PC-9 (cell line): ENCODE results near the gene TWSG1. TPM values are rescaled to one million over a fixed set of nuclear protein-coding genes. Genes with fewer than 3 reads are reported as not detected.
A peak's percentile ranks its signal among the peaks of the same experiment; 100 is the strongest.
"Not testable (repeated sequence)": the region's sequence is repeated elsewhere in the genome, so short reads cannot be mapped to it uniquely, and the experiment has no call there.

Experiments
- BruUV-seq: library from RNA; stranded (reverse); fragments of 400-500 nt; replicated peaks from 2 replicates; lab custom pipeline; 2021; lab: Mats Ljungman, UMichigan
- CTCF ChIA-PET: fragments of 300-600 bp; sonication (Branson Sonifier 250); formaldehyde crosslinking; loops from one replicate; lab custom pipeline; 2022; ENCODE audit warnings: antibody characterized with exemption; lab: Charles Lee
- POLR2A ChIA-PET: fragments of 300-600 bp; sonication (Branson Sonifier 250); formaldehyde crosslinking; loops from one replicate; lab custom pipeline; 2022; ENCODE audit warnings: antibody characterized with exemption; ENCODE audit not compliant: unreplicated experiment; lab: Charles Lee
- DNase-seq, 2 experiments: peaks; one replicate each; pipeline versions ENCODE4 v3.0.0 to v3.0.0-alpha.2; 2015 to 2022; ENCODE audit warnings: mixed read lengths in 1 of 2
- H2AFZ ChIP-seq: fragments of 200-600 bp; sonication (generic); 2 replicates; pipeline ENCODE4 v1.8.1; 2017; ENCODE audit warnings: antibody characterized with exemption
- H3F3A ChIP-seq: fragments of 200-600 bp; sonication (generic); 2 replicates; pipeline ENCODE4 v1.8.1; 2017; ENCODE audit warnings: antibody characterized with exemption, mild to moderate bottlenecking, low read depth; ENCODE audit not compliant: insufficient read depth
- H3K27ac ChIP-seq: fragments of 200-600 bp; sonication (generic); 2 replicates; pipeline ENCODE4 v1.6.1; 2016; ENCODE audit warnings: mixed run types
- H3K27me3 ChIP-seq: fragments of 200-600 bp; sonication (generic); 2 replicates; pipeline ENCODE4 v1.6.1; 2016; ENCODE audit warnings: low read depth, mixed run types; ENCODE audit not compliant: insufficient read depth
- H3K36me3 ChIP-seq: fragments of 200-600 bp; sonication (generic); 2 replicates; pipeline ENCODE4 v1.6.1; 2016; ENCODE audit warnings: low read depth, mixed run types
- H3K4me1 ChIP-seq: fragments of 200-600 bp; sonication (generic); replicated peaks from 2 replicates; pipeline ENCODE4 v1.6.1; 2016; ENCODE audit warnings: mixed run types; ENCODE audit not compliant: insufficient read depth
- H3K4me2 ChIP-seq: fragments of 200-600 bp; sonication (generic); 2 replicates; pipeline ENCODE4 v1.6.1; 2017; ENCODE audit warnings: mixed run types
- H3K4me3 ChIP-seq: fragments of 200-600 bp; sonication (generic); 2 replicates; pipeline ENCODE4 v1.6.1; 2016; ENCODE audit warnings: mixed run types
- H3K79me2 ChIP-seq: fragments of 200-600 bp; sonication (generic); 2 replicates; pipeline ENCODE4 v1.6.1; 2017; ENCODE audit warnings: low read depth, mixed run types
- H3K9me2 ChIP-seq: fragments of 200-600 bp; sonication (generic); 2 replicates; pipeline ENCODE4 v1.8.1; 2017; ENCODE audit warnings: mild to moderate bottlenecking; ENCODE audit not compliant: insufficient read depth
- H3K9me3 ChIP-seq: fragments of 200-600 bp; sonication (generic); 2 replicates; pipeline ENCODE4 v1.8.1; 2016; ENCODE audit warnings: low read depth; ENCODE audit not compliant: insufficient read depth
- H4K20me1 ChIP-seq: fragments of 200-600 bp; sonication (generic); 2 replicates; pipeline ENCODE4 v1.8.1; 2017; ENCODE audit not compliant: insufficient read depth
- EZH2 ChIP-seq: fragments of 200-600 bp; sonication (generic); IDR thresholded peaks from 2 replicates; pipeline ENCODE4 v1.8.0; 2017; ENCODE audit warnings: antibody characterized with exemption, low read depth
- intact Hi-C: fragments of 100-400 bp; cut with micrococcal nuclease; formaldehyde crosslinking; loops from one replicate; pipeline ENCODE4 v1.10.0; 2022; ENCODE audit not compliant: unreplicated experiment
- total RNA-seq: library from RNA; stranded (reverse); gene quantifications from 2 replicates; pipeline ENCODE4 v1.2.3, GENCODE V29; 2021
- TF ChIP-seq, protein P1 (sequence below): fragments of 200-600 bp; sonication (generic); conservative IDR thresholded peaks from 2 replicates; pipeline ENCODE4 v1.6.1; 2017; ENCODE audit warnings: mixed run types, antibody characterized with exemption, mild to moderate bottlenecking, moderate library complexity

TWSG1 gene
- total RNA-seq, 1 experiment from 2014 or later: 52.1 TPM

DNA sequence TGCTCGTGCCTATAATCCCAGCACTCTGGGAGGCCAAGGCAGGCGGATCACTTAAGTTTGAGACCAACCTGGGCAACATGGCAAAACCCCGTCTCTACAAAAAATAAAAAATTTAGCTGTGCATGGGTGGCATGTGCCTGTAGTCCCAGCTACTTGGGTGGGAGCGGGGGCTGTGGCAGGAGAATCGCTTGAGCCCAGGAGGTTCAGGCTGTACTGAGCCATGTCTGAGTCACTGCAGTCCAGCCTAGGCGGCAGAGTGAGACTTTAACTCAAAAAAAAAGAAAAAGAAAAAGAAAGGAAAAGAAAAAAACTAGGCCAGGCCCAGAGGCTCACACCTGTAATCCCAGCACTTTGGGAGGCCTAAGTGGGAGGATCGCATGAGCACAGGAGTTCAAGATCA, 30.8 kb downstream of the TWSG1 start:
- TF ChIP-seq, protein P1, sequence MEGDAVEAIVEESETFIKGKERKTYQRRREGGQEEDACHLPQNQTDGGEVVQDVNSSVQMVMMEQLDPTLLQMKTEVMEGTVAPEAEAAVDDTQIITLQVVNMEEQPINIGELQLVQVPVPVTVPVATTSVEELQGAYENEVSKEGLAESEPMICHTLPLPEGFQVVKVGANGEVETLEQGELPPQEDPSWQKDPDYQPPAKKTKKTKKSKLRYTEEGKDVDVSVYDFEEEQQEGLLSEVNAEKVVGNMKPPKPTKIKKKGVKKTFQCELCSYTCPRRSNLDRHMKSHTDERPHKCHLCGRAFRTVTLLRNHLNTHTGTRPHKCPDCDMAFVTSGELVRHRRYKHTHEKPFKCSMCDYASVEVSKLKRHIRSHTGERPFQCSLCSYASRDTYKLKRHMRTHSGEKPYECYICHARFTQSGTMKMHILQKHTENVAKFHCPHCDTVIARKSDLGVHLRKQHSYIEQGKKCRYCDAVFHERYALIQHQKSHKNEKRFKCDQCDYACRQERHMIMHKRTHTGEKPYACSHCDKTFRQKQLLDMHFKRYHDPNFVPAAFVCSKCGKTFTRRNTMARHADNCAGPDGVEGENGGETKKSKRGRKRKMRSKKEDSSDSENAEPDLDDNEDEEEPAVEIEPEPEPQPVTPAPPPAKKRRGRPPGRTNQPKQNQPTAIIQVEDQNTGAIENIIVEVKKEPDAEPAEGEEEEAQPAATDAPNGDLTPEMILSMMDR: no peak
- TF ChIP-seq EZH2: no peak
- no peaks in the 10 kb centered on the region for H3K9me2 ChIP-seq
- no peaks in the 10 kb centered on the region for H3K27me3 ChIP-seq
- no peaks in the 10 kb centered on the region for H3K9me3 ChIP-seq
- no peak overlapping the region for H2AFZ ChIP-seq
- no peak overlapping the region for H3K4me3 ChIP-seq
- H3K79me2 ChIP-seq: no peaks in the 10 kb centered on the region
- no TSS peak for BruUV-seq
- peaks cover 40% of the 10 kb centered on the region for H3K4me1 ChIP-seq
- no peak overlapping the region for H3K4me2 ChIP-seq
- intact Hi-C loops: no loop called here
- no peaks in the 10 kb centered on the region for H4K20me1 ChIP-seq
- DNase-seq: no peak
- peaks cover 27% of the 10 kb centered on the region for H3F3A ChIP-seq
- 0 out of 2 replicates have a peak, but pooled peaks cover 5% of the 10 kb centered on the region for H3K36me3 ChIP-seq
- CTCF ChIA-PET: interaction anchor here (0.6 to 1.1 kb wide), 2 partner anchors 53 to 152 kb away, joined by 3 to 7 read pairs; no protein-coding TSS in a partner anchor
- POLR2A ChIA-PET: no interaction called here
- no peak overlapping the region for H3K27ac ChIP-seq

DNA sequence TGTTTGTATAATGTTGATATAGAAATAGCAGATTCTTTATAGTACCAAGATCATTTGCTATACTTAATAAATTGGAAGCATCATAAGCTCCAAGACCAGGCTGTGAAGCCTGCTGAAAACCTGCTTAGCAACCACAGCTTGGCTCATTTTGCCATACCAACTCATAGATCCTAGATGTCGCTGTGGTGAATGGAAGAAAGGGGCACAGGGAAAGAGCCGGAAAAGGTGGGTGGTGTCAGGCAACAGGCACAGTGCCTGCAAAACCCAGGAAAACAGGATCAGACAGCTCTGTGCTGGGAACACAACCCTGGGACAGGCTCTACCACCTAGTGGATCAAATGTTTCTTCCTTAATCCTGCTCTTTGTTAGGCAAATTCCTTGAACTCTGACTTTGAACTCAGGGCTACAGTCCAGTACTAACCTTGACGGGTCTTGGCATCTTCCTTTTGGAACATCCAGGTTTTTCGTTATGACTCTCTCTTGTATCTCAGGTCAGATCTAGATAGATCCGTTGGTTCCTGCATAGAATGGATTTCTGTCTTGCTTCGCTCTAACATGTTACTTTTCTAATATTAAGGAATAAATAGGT, 31.6 kb downstream of the TWSG1 start:
- ChIA-PET POLR2A (interaction anchor here (0.6 kb wide), 1 partner anchor 201 kb away, joined by 3 read pairs; no protein-coding TSS in a partner anchor), CTCF (interaction anchor here (0.6 to 1.1 kb wide), 4 partner anchors 52 to 544 kb away, joined by 3 to 7 read pairs (median 4); no protein-coding TSS in a partner anchor)
- no peaks in the 10 kb centered on the region for H3K27me3 ChIP-seq
- 0 out of 2 replicates have a peak, but pooled peaks cover 5% of the 10 kb centered on the region for H3K36me3 ChIP-seq
- H4K20me1 ChIP-seq: no peaks in the 10 kb centered on the region
- no peak overlapping the region for H3K27ac ChIP-seq
- no TSS peak for BruUV-seq
- H2AFZ ChIP-seq: no peak overlapping the region
- intact Hi-C loops: loop anchor here (1.0 kb wide), 2 partner anchors 109 to 150 kb away; partner anchors contain the start of gene RALBP1
- peaks cover 27% of the 10 kb centered on the region for H3F3A ChIP-seq
- peak in 1 of 2 experiments; percentile 71 for DNase-seq
- H3K9me2 ChIP-seq: no peaks in the 10 kb centered on the region
- H3K4me3 ChIP-seq: no peak overlapping the region
- peaks cover 40% of the 10 kb centered on the region for H3K4me1 ChIP-seq
- TF ChIP-seq, protein P1: no peak
- no peak for TF ChIP-seq EZH2
- H3K9me3 ChIP-seq: no peaks in the 10 kb centered on the region
- H3K4me2 ChIP-seq: no peak overlapping the region
- no peaks in the 10 kb centered on the region for H3K79me2 ChIP-seq

DNA sequence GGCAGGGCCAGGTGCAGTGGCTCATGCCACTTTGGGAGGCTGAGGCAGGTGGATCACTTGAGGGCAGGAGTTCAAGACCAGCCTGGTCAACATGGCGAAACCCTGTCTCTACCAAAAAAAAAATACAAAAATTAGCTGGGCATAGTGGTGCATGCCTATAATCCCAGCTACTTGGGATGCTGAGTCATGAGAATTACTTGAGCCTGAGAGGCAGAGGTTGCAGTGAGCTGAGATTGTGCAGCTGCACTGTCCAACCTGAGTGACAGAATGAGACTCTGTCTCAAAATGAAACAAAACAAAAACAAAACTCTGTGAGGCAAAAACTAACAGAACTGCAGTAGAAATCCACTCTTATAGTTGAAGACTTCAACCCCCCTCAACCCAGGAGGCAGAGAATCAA, 38.7 kb downstream of the TWSG1 start:
- POLR2A ChIA-PET, H2AFZ ChIP-seq, H4K20me1 ChIP-seq, CTCF ChIA-PET, H3K27me3 ChIP-seq, DNase-seq, H3K36me3 ChIP-seq, H3K4me2 ChIP-seq, H3K79me2 ChIP-seq, H3F3A ChIP-seq, H3K4me3 ChIP-seq, H3K27ac ChIP-seq, H3K9me2 ChIP-seq, BruUV-seq, H3K9me3 ChIP-seq, H3K4me1 ChIP-seq, intact Hi-C loops: not testable (repeated sequence)
